HCT116 (cell line): ENCODE data around the gene DOC2A.
"Not testable (repeated sequence)": the region's sequence is repeated elsewhere in the genome, so short reads cannot be mapped to it uniquely, and the experiment has no call there.

Source experiments
- CBX3 ChIP-seq: IDR thresholded peaks from 2 replicates; pipeline ENCODE4 v1.6.1; 2012; ENCODE audit warnings: low read depth
- CEBPB ChIP-seq: IDR thresholded peaks from 2 replicates; pipeline ENCODE4 v1.6.1; 2012; ENCODE audit warnings: low read depth
- ELF1 ChIP-seq: IDR thresholded peaks from 2 replicates; pipeline ENCODE4 v1.6.1; 2012; ENCODE audit warnings: low read depth, borderline replicate concordance
- EZH2 ChIP-seq: fragments of 200-600 bp; sonication (generic); IDR thresholded peaks from 2 replicates; pipeline ENCODE4 v1.6.1; 2017; ENCODE audit warnings: antibody characterized with exemption, mixed run types
- EZH2phosphoT487 ChIP-seq: fragments of 200-600 bp; IDR thresholded peaks from 2 replicates; pipeline ENCODE4 v1.6.1; 2018; ENCODE audit warnings: antibody characterized with exemption, borderline replicate concordance
- FOSL1 ChIP-seq: IDR thresholded peaks from 2 replicates; pipeline ENCODE4 v1.6.1; 2012; ENCODE audit warnings: low read depth
- JUND ChIP-seq: IDR thresholded peaks from 2 replicates; pipeline ENCODE4 v1.6.1; 2012
- POLR2A ChIP-seq: IDR thresholded peaks from 2 replicates; pipeline ENCODE4 v1.7.0; 2011; ENCODE audit warnings: borderline replicate concordance; ENCODE audit not compliant: insufficient read depth, insufficient read length; ENCODE audit errors: extremely low read depth
- POLR2AphosphoS5 ChIP-seq: IDR thresholded peaks from 2 replicates; pipeline ENCODE4 v1.6.1; 2011; ENCODE audit warnings: mild to moderate bottlenecking, low read depth, low read length, moderate library complexity
- ZNF274 ChIP-seq: fragments of 200-500 bp; sonication (Bioruptor generic); IDR thresholded peaks from 2 replicates; pipeline ENCODE4 v1.6.1; 2014; ENCODE audit warnings: mild to moderate bottlenecking, low read depth, low read length, inconsistent platforms
- TF ChIP-seq, protein P1 (sequence below), 3 experiments: fragments of 200-600 bp in 1 of 3; sonication (generic) in 1 of 3; IDR thresholded peaks in 2 of 3; conservative IDR thresholded peaks in 1 of 3; 2 replicates each; pipeline ENCODE4 v1.5.1; 2012 to 2017; ENCODE audit warnings: low read depth in 2 of 3, low read length in 2 of 3, antibody characterized with exemption in 1 of 3, borderline replicate concordance in 1 of 3, control low read depth in 1 of 3, mild to moderate bottlenecking in 1 of 3, mixed read lengths in 1 of 3, mixed run types in 1 of 3, moderate library complexity in 1 of 3; ENCODE audit not compliant: insufficient read depth in 1 of 3
- TF ChIP-seq, protein P2 (sequence below): IDR thresholded peaks from 2 replicates; pipeline ENCODE4 v1.6.1; 2012
- TF ChIP-seq, protein P3 (sequence below): IDR thresholded peaks from 2 replicates; pipeline ENCODE4 v1.6.1; 2012; ENCODE audit warnings: low read depth
- TF ChIP-seq, protein P4 (sequence below): IDR thresholded peaks from 2 replicates; pipeline ENCODE4 v1.6.1; 2012

DNA sequence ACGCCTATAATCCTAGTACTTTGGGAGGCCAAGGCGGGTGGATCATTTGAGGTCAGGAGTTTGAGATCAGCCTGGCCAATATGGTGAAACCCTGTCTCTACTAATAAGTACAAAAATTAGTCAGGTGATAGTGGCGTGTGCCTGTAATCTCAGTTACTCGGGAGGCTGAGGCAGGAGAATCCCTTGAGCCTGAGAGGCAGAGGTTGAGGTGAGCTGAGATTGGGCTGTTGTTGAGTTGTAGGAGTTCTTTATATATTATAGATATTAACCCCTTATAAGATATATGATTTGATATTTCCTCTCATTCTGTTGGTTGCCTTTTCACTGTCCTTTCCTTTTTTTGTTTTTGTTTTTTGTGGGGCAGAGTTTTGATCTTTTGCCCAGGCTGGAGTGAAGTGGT, 51.0 kb downstream of the DOC2A start:
- not testable (repeated sequence) for TF ChIP-seq CEBPB, FOSL1, POLR2AphosphoS5, ZNF274, ELF1, POLR2A, CBX3, EZH2, JUND, EZH2phosphoT487
- TF ChIP-seq, protein P1, sequence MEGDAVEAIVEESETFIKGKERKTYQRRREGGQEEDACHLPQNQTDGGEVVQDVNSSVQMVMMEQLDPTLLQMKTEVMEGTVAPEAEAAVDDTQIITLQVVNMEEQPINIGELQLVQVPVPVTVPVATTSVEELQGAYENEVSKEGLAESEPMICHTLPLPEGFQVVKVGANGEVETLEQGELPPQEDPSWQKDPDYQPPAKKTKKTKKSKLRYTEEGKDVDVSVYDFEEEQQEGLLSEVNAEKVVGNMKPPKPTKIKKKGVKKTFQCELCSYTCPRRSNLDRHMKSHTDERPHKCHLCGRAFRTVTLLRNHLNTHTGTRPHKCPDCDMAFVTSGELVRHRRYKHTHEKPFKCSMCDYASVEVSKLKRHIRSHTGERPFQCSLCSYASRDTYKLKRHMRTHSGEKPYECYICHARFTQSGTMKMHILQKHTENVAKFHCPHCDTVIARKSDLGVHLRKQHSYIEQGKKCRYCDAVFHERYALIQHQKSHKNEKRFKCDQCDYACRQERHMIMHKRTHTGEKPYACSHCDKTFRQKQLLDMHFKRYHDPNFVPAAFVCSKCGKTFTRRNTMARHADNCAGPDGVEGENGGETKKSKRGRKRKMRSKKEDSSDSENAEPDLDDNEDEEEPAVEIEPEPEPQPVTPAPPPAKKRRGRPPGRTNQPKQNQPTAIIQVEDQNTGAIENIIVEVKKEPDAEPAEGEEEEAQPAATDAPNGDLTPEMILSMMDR (IDR thresholded peaks at IDR 0.05 in 2 of 3, conservative IDR thresholded peaks at IDR 0.05 in 1 of 3; ENCODE audit: borderline replicate concordance in 1 of 3, insufficient read depth in 1 of 3, low read depth in 2 of 3, low read length in 2 of 3) = not testable (repeated sequence)
- TF ChIP-seq, protein P2, sequence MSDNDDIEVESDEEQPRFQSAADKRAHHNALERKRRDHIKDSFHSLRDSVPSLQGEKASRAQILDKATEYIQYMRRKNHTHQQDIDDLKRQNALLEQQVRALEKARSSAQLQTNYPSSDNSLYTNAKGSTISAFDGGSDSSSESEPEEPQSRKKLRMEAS = not testable (repeated sequence)
- TF ChIP-seq, protein P3, sequence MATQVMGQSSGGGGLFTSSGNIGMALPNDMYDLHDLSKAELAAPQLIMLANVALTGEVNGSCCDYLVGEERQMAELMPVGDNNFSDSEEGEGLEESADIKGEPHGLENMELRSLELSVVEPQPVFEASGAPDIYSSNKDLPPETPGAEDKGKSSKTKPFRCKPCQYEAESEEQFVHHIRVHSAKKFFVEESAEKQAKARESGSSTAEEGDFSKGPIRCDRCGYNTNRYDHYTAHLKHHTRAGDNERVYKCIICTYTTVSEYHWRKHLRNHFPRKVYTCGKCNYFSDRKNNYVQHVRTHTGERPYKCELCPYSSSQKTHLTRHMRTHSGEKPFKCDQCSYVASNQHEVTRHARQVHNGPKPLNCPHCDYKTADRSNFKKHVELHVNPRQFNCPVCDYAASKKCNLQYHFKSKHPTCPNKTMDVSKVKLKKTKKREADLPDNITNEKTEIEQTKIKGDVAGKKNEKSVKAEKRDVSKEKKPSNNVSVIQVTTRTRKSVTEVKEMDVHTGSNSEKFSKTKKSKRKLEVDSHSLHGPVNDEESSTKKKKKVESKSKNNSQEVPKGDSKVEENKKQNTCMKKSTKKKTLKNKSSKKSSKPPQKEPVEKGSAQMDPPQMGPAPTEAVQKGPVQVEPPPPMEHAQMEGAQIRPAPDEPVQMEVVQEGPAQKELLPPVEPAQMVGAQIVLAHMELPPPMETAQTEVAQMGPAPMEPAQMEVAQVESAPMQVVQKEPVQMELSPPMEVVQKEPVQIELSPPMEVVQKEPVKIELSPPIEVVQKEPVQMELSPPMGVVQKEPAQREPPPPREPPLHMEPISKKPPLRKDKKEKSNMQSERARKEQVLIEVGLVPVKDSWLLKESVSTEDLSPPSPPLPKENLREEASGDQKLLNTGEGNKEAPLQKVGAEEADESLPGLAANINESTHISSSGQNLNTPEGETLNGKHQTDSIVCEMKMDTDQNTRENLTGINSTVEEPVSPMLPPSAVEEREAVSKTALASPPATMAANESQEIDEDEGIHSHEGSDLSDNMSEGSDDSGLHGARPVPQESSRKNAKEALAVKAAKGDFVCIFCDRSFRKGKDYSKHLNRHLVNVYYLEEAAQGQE = not testable (repeated sequence)
- TF ChIP-seq, protein P4, sequence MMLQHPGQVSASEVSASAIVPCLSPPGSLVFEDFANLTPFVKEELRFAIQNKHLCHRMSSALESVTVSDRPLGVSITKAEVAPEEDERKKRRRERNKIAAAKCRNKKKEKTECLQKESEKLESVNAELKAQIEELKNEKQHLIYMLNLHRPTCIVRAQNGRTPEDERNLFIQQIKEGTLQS = not testable (repeated sequence)
